Psoas muscle (tissue), 8 donors: ENCODE results near the gene EMILIN2. TPM values are rescaled to one million over a fixed set of nuclear protein-coding genes. Genes with fewer than 3 reads are reported as not detected.
"Not testable (repeated sequence)": the region's sequence is repeated elsewhere in the genome, so short reads cannot be mapped to it uniquely, and the experiment has no call there.

Experiments used
- ATAC-seq, 4 donors: fragments of 200-7000 bp; cut with Tn5 transposase; one replicate each; pipeline ENCODE4 v1.9.1; 2020; ENCODE audit warnings: moderate library complexity in 3 of 4, mild to moderate bottlenecking in 2 of 4
- DNase-seq, 2 donors: peaks; one replicate each; pipeline ENCODE4 v3.0.0-alpha.2; 2020
- H3K27ac ChIP-seq: fragments of 200-600 bp; one replicate; pipeline ENCODE4 v1.8.0; 2022
- H3K27me3 ChIP-seq, 3 donors: fragments of 200-600 bp in 1 of 3; one replicate each; pipeline versions ENCODE4 v1.6.1 to v1.8.0; 2013 to 2022; ENCODE audit warnings: low read length in 2 of 3, mild to moderate bottlenecking in 2 of 3, moderate library complexity in 1 of 3; ENCODE audit not compliant: insufficient read depth in 3 of 3
- H3K36me3 ChIP-seq, 2 donors: fragments of 200-600 bp in 1 of 2; one replicate each; pipeline versions ENCODE4 v1.6.1 to v1.8.0; 2013 to 2022; ENCODE audit warnings: low read depth in 1 of 2, mild to moderate bottlenecking in 1 of 2, moderate library complexity in 1 of 2; ENCODE audit not compliant: insufficient read depth in 1 of 2
- H3K4me1 ChIP-seq: fragments of 200-600 bp; one replicate; pipeline ENCODE4 v1.8.0; 2022
- H3K4me3 ChIP-seq: fragments of 200-600 bp; one replicate; pipeline ENCODE4 v1.8.0; 2022; ENCODE audit warnings: mild to moderate bottlenecking
- H3K9me3 ChIP-seq: fragments of 200-600 bp; one replicate; pipeline ENCODE4 v1.8.0; 2022
- CTCF ChIP-seq: fragments of 200-600 bp; IDR thresholded peaks from one replicate; pipeline ENCODE4 v1.8.0; 2022; ENCODE audit warnings: antibody characterized with exemption
- WGBS, 3 donors: extraction: QIAGEN DNeasy Blood & Tissue Kit; methylation state at CpG; one replicate each; pipeline versions ENCODE4 v1.1.6 to v1.1.7; 2013; 5-methylcytosine and 5-hydroxymethylcytosine counted together
- intact Hi-C, 2 donors: fragments of 100-400 bp; cut with DNase I; formaldehyde crosslinking; loops; one replicate each; pipeline versions ENCODE4 v1.11.0 to v1.14.2; 2022
- polyA plus RNA-seq, 3 donors: library from polyadenylated mRNA; stranded (reverse); fragments of 200-250 nt; gene quantifications; one replicate each; pipeline ENCODE4 v1.2.3, GENCODE V29; 2013
- total RNA-seq, 4 donors: library from RNA; stranded (reverse); fragmentation: NEBNext Ultra II Directional in 2 of 4; extraction: Animal tissue kit (Norgen Biotek cat#: 25700) in 2 of 4; gene quantifications; one replicate each; pipeline versions ENCODE4 v1.2.1 to v1.2.4, GENCODE V29; 2021 to 2023
- donor health status: healthy with polysubstance abuse.
- donor health status: DM: no; HTN: no; CAD: no; lungs with moderate emphysema.
- donor health status: Bipolar disorder and iron deficiency.
- donor health status: healthy.
- donor health status: DM: yes; HTN: yes; CAD: no.
- donor health status: DM: no; HTN: no; CAD: no.
- donor health status: DM: no; HTN: no; CAD: no.
- donor health status: DM: yes; HTN: yes; CAD: no.

Gene EMILIN2
- total and polyA plus RNA-seq, 7 donors = 0.65 to 2.9 (median 2.2) TPM

- intact Hi-C loops = no loop called here
- no peak for ATAC-seq
- H3K9me3 ChIP-seq = no peaks in the 10 kb centered on the region
- no peak for DNase-seq
- no peaks in the 10 kb centered on the region for H3K4me1 ChIP-seq
- H3K36me3 ChIP-seq = no peaks in the 10 kb centered on the region
- peaks cover 0 to 2% (median under 1%) of the 10 kb centered on the region in 3 donors for H3K27me3 ChIP-seq
- TF ChIP-seq CTCF = no peak
- no peak overlapping the region for H3K27ac ChIP-seq
- 86 to 92% (median 87%) methylated on average over 22 of the region's 22 CpGs for WGBS, 3 donors
- H3K4me3 ChIP-seq = no peak overlapping the region
These were observed 8.9 kb downstream of the EMILIN2 start for GRCh38 chr18:2855560-2856350.

GRCh38 chr18:2856547-2857170 is 9.9 kb downstream of the EMILIN2 start:
- intact Hi-C loops = no loop called here
- H3K4me3 ChIP-seq = no peak overlapping the region
- H3K36me3 ChIP-seq = no peaks in the 10 kb centered on the region
- H3K27me3 ChIP-seq = peaks cover 0 to 2% (median 0%) of the 10 kb centered on the region in 3 donors
- no peaks in the 10 kb centered on the region for H3K9me3 ChIP-seq
- no peak for TF ChIP-seq CTCF
- no peak overlapping the region for H3K27ac ChIP-seq
- 58 to 66% (median 62%) methylated on average over 11 of the region's 11 CpGs for WGBS, 3 donors
- DNase-seq (no peak), ATAC-seq (no peak)
- H3K4me1 ChIP-seq = no peaks in the 10 kb centered on the region

GRCh38 chr18:2857491-2858131 is 10.8 kb downstream of the EMILIN2 start:
- Histone ChIP-seq H3K27me3 (peaks cover 0 to 2% (median 0%) of the 10 kb centered on the region in 3 donors), H3K9me3 (no peaks in the 10 kb centered on the region), H3K36me3 (no peaks in the 10 kb centered on the region), H3K27ac (no peak overlapping the region), H3K4me1 (no peaks in the 10 kb centered on the region), H3K4me3 (no peak overlapping the region)
- peak; percentile 85 to 90 for DNase-seq
- WGBS, 3 donors = 31 to 52% (median 32%) methylated on average over 18 of the region's 18 CpGs
- intact Hi-C loops = no loop called here
- TF ChIP-seq CTCF = no peak
- peak; percentile 54 to 92 (median 87) for ATAC-seq

- ATAC-seq, H3K4me3 ChIP-seq, H3K9me3 ChIP-seq, H3K4me1 ChIP-seq, intact Hi-C loops, H3K27me3 ChIP-seq, H3K36me3 ChIP-seq, DNase-seq, H3K27ac ChIP-seq: not testable (repeated sequence)
These were observed 13.6 kb downstream of the EMILIN2 start for GRCh38 chr18:2860397-2860796.

GRCh38 chr18:2863997-2864396 is 17.2 kb downstream of the EMILIN2 start:
- H3K27ac ChIP-seq, H3K4me1 ChIP-seq, H3K4me3 ChIP-seq, ATAC-seq, intact Hi-C loops, DNase-seq, H3K27me3 ChIP-seq, H3K9me3 ChIP-seq, H3K36me3 ChIP-seq: not testable (repeated sequence)
- 55 to 88% (median 87%) methylated on average over 1 of the region's 1 CpG for WGBS, 3 donors

GRCh38 chr18:2866465-2866864 is 19.7 kb downstream of the EMILIN2 start:
- ATAC-seq, H3K36me3 ChIP-seq, H3K4me1 ChIP-seq, H3K4me3 ChIP-seq, H3K27me3 ChIP-seq, H3K9me3 ChIP-seq, H3K27ac ChIP-seq, DNase-seq, intact Hi-C loops: not testable (repeated sequence)
- WGBS, 3 donors = 47 to 65% (median 57%) methylated on average over 2 of the region's 2 CpGs
